SU-DHL-6 (cell line): ENCODE data around the gene NTNG1.

Experiments used
- H2AFZ ChIP-seq: fragments of 200-600 bp; sonication (generic); 2 replicates; pipeline ENCODE4 v1.6.1; 2014; ENCODE audit warnings: low read depth, mild to moderate bottlenecking, moderate library complexity, mixed read lengths, antibody characterized with exemption, low read length; ENCODE audit not compliant: severe bottlenecking
- H3F3A ChIP-seq: fragments of 200-600 bp; shearing (Covaris generic); 2 replicates; pipeline ENCODE4 v1.6.0; 2016; ENCODE audit warnings: antibody characterized with exemption, mild to moderate bottlenecking; ENCODE audit not compliant: insufficient read depth
- H3K27ac ChIP-seq: fragments of 200-600 bp; sonication (generic); 2 replicates; pipeline ENCODE4 v1.5.1; 2016; ENCODE audit warnings: low read depth, mild to moderate bottlenecking, low read length, moderate library complexity, mixed read lengths
- H3K27me3 ChIP-seq: fragments of 200-600 bp; sonication (generic), shearing (Covaris generic); 2 replicates; pipeline ENCODE4 v1.6.0; 2014; ENCODE audit warnings: mild to moderate bottlenecking, low read length
- H3K36me3 ChIP-seq: fragments of 200-600 bp; sonication (generic); 2 replicates; pipeline ENCODE4 v1.6.1; 2014; ENCODE audit warnings: mild to moderate bottlenecking, low read length, mixed read lengths
- H3K4me2 ChIP-seq: fragments of 300-600, 200-600 bp; shearing (Covaris generic), sonication (generic); 2 replicates; pipeline ENCODE4 v1.6.0; 2014; ENCODE audit warnings: low read length, low read depth, mild to moderate bottlenecking; ENCODE audit not compliant: poor library complexity, severe bottlenecking
- H3K4me3 ChIP-seq: fragments of 200-600 bp; sonication (generic); 2 replicates; pipeline ENCODE4 v1.5.1; 2014; ENCODE audit warnings: antibody characterized with exemption, low read length, mild to moderate bottlenecking, mixed read lengths; ENCODE audit not compliant: insufficient read depth, poor library complexity, severe bottlenecking
- H3K79me2 ChIP-seq: fragments of 200-600 bp; sonication (generic); 2 replicates; pipeline ENCODE4 v1.6.1; 2014; ENCODE audit warnings: mild to moderate bottlenecking, low read length, moderate library complexity; ENCODE audit not compliant: insufficient read depth
- H3K9ac ChIP-seq: fragments of 200-600 bp; sonication (generic); 2 replicates; pipeline ENCODE4 v1.7.0; 2014; ENCODE audit warnings: mild to moderate bottlenecking, low read length
- H3K9me2 ChIP-seq: fragments of 200-600 bp; sonication (generic); replicated peaks from 2 replicates; pipeline ENCODE4 v1.6.1; 2014; ENCODE audit warnings: low read length; ENCODE audit not compliant: insufficient read depth
- H3K9me3 ChIP-seq: fragments of 200-600 bp; sonication (generic); 2 replicates; pipeline ENCODE4 v1.6.1; 2014; ENCODE audit warnings: low read length, mixed read lengths; ENCODE audit not compliant: insufficient read depth
- H4K20me1 ChIP-seq: fragments of 200-600 bp; sonication (generic); 2 replicates; pipeline ENCODE4 v1.6.1; 2014; ENCODE audit warnings: low read depth, mild to moderate bottlenecking, antibody characterized with exemption, low read length, moderate library complexity, mixed read lengths
- EZH2phosphoT487 ChIP-seq: fragments of 200-600 bp; sonication (generic), shearing (Covaris generic); conservative IDR thresholded peaks from 2 replicates; pipeline ENCODE4 v1.6.1; 2018; ENCODE audit warnings: mild to moderate bottlenecking, antibody characterized with exemption, low read length, moderate library complexity, mixed read lengths
- TF ChIP-seq, protein P1 (sequence below): fragments of 200-600 bp; sonication (generic); IDR thresholded peaks from one replicate; pipeline ENCODE4 v1.5.1; 2017; ENCODE audit warnings: antibody characterized with exemption, mild to moderate bottlenecking, low read length, moderate library complexity; ENCODE audit not compliant: insufficient read depth, poor library complexity, severe bottlenecking

Gene NTNG1

DNA sequence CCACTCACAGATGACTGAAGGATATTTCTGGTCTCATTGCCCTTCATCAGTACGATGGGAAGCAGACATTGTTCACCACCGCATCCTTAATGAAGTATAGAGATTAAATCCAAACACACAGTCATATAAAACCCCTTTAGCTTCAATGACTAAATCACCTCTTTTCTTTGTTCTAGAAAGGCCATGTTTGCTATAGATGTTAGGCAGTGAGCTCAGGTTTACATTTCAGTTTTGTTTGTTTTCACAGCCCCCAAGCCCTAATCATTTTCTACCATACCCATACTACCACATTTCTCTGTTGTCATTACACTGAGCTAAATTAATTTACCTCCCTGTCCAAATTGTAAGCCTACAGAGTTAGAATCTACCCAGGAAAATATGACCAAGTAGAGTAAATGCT lies 385.1 kb downstream of the NTNG1 start:
- H3K9me3 ChIP-seq, result no peaks in the 10 kb centered on the region
- H3K4me2 ChIP-seq, result no peak overlapping the region
- TF ChIP-seq, protein P1, sequence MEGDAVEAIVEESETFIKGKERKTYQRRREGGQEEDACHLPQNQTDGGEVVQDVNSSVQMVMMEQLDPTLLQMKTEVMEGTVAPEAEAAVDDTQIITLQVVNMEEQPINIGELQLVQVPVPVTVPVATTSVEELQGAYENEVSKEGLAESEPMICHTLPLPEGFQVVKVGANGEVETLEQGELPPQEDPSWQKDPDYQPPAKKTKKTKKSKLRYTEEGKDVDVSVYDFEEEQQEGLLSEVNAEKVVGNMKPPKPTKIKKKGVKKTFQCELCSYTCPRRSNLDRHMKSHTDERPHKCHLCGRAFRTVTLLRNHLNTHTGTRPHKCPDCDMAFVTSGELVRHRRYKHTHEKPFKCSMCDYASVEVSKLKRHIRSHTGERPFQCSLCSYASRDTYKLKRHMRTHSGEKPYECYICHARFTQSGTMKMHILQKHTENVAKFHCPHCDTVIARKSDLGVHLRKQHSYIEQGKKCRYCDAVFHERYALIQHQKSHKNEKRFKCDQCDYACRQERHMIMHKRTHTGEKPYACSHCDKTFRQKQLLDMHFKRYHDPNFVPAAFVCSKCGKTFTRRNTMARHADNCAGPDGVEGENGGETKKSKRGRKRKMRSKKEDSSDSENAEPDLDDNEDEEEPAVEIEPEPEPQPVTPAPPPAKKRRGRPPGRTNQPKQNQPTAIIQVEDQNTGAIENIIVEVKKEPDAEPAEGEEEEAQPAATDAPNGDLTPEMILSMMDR, result no peak
- TF ChIP-seq EZH2phosphoT487, result no peak
- H3F3A ChIP-seq, result no peaks in the 10 kb centered on the region
- no peak overlapping the region for H3K4me3 ChIP-seq
- no peak overlapping the region for H2AFZ ChIP-seq
- no peaks in the 10 kb centered on the region for H3K27me3 ChIP-seq
- no peaks in the 10 kb centered on the region for H3K36me3 ChIP-seq
- H3K9ac ChIP-seq, result no peak overlapping the region
- H3K79me2 ChIP-seq, result no peaks in the 10 kb centered on the region
- no peaks in the 10 kb centered on the region for H3K9me2 ChIP-seq
- no peaks in the 10 kb centered on the region for H4K20me1 ChIP-seq
- no peak overlapping the region for H3K27ac ChIP-seq

DNA sequence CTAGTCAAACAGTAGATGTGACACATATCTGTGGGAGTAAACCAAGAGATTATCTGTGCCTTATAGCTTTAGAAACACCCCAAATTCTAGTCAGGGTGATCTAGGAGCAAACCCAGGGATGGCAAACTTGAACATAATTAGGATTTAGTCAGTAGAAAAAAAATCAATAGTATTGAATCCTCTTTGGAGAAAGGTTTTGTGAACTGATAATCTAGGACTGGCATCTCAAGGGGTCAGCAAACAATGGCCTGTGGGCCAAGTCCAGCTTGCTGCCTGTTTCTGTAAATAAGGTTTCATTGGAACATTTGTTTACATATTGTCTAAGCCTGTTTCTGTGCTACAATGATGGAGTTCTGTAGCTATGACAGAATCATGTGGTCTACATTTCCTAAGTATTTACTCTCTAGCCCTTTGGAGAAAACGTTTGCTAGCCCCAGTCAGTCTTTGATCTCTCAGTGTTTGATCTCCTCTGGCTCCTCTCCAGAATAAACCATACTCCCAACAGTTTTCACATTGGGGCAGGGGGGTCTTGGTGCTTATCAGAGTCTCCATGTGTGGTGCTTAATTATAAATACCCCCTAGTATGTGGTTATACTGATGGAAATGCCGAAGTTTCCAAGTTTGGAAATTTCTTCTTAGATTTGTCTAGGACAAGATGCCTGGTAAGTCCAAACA lies 385.8 kb downstream of the NTNG1 start:
- Histone ChIP-seq H4K20me1 (no peaks in the 10 kb centered on the region), H2AFZ (no peak overlapping the region), H3K9ac (no peak overlapping the region), H3K27ac (no peak overlapping the region), H3K9me3 (no peaks in the 10 kb centered on the region), H3K79me2 (no peaks in the 10 kb centered on the region), H3K9me2 (no peaks in the 10 kb centered on the region), H3K4me3 (no peak overlapping the region), H3K36me3 (no peaks in the 10 kb centered on the region), H3K27me3 (no peaks in the 10 kb centered on the region), H3F3A (no peaks in the 10 kb centered on the region), H3K4me2 (no peak overlapping the region)
- TF ChIP-seq, protein P1, result no peak
- no peak for TF ChIP-seq EZH2phosphoT487

DNA sequence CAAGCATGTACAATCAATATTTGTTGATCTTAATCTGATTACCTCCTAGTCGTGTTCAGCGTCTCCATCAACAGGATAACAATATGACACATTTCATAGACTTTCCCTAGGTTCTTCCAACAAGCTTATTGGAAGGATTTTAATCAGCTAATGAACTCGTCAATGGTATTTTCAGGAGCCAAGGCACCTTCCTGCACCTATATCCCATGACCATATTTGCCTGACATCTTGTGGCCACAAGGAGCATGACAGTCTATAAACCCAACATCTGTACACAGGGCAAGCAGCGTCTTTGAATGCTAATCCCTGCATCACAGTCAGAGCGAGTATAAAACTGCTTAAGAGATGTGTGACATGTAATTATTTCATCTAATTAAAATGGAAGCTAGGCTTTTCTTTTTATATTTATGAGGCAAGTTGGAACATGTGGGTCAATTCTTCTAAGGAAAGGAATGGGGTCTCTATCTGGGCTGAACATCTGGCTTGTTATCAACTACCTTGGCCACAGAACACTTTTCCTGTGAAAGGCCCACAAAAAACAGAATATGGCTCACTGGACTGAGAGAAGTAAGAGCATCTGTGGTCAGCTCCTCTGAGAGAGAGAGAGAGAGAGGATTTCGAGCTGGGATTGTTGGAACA lies 388.8 kb downstream of the NTNG1 start:
- no peaks in the 10 kb centered on the region for H3K9me2 ChIP-seq
- no peaks in the 10 kb centered on the region for H3K9me3 ChIP-seq
- H3K4me2 ChIP-seq, result no peak overlapping the region
- no peak overlapping the region for H3K27ac ChIP-seq
- H3K4me3 ChIP-seq, result no peak overlapping the region
- H3K36me3 ChIP-seq, result no peaks in the 10 kb centered on the region
- H3K27me3 ChIP-seq, result no peaks in the 10 kb centered on the region
- no peaks in the 10 kb centered on the region for H3K79me2 ChIP-seq
- H2AFZ ChIP-seq, result no peak overlapping the region
- H3K9ac ChIP-seq, result no peak overlapping the region
- no peaks in the 10 kb centered on the region for H3F3A ChIP-seq
- no peak for TF ChIP-seq EZH2phosphoT487
- TF ChIP-seq, protein P1, result peak; percentile 68
- H4K20me1 ChIP-seq, result no peaks in the 10 kb centered on the region
